Muscle layer of colon (tissue), 2 donors: ENCODE data around the gene CYFIP1.

Source experiments
- H3K27ac ChIP-seq: one replicate; pipeline ENCODE4 v1.7.0; 2013; ENCODE audit warnings: low read depth, mild to moderate bottlenecking, low read length, moderate library complexity
- H3K27me3 ChIP-seq, 2 donors: one replicate each; pipeline ENCODE4 v1.7.0; 2013; ENCODE audit warnings: low read length in 2 of 2, mild to moderate bottlenecking in 2 of 2; ENCODE audit not compliant: insufficient read depth in 2 of 2, control insufficient read depth in 1 of 2
- H3K36me3 ChIP-seq: one replicate; pipeline ENCODE4 v1.7.0; 2013; ENCODE audit warnings: mild to moderate bottlenecking, low read length; ENCODE audit not compliant: insufficient read depth
- H3K4me1 ChIP-seq: one replicate; pipeline ENCODE4 v1.7.0; 2013; ENCODE audit warnings: mild to moderate bottlenecking, low read length; ENCODE audit not compliant: insufficient read depth
- H3K4me3 ChIP-seq, 2 donors: one replicate each; pipeline ENCODE4 v1.7.0; 2013; ENCODE audit warnings: low read length in 2 of 2, low read depth in 1 of 2, mild to moderate bottlenecking in 1 of 2, moderate library complexity in 1 of 2
- H3K9ac ChIP-seq: one replicate; pipeline ENCODE4 v1.7.0; 2013; ENCODE audit warnings: low read length
- H3K9me3 ChIP-seq: one replicate; pipeline ENCODE4 v1.7.0; 2013; ENCODE audit warnings: mild to moderate bottlenecking, low read length
- donor health status: abdominal sarcoma.
- donor health status: Adenocarcinoma of cecum.

Gene CYFIP1

DNA sequence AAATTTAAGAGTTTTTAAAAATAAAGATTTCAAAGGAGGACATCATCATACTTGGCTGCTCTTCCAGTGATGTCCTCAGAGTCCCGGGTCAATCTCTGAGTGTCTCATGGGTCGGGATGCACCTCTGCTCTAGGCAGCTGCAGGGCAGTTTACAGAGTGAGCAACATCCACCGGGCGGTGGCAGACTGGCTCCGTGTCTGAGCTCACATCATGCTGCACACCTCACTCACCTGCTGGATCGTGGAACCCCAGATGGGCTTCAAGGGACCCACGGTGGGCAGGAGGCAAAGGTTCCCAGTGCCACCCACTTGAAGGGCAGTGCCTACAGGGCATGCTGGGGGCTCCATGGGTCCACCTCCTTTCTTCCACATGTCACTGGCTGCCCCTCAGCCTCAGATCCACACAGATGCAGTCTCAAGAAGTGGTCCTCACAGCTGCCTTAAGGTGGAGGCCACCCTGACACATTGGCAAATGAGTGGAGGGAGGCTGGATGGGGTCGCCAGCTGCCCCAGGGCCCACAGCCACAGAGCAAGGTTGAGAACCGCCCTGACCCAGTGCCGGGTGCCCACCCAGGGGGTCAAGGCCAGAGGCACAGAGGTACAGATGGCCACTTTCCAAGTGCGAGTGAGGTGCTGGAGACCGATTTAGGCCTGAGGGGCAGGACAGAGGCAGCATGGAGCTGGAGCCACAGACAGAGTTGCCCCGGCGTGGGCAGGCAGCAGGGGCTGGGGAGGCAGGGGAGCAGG, 25.2 kb downstream of the CYFIP1 start:
- no peak overlapping the region for H3K4me3 ChIP-seq
- peaks cover 33% of the 10 kb centered on the region for H3K4me1 ChIP-seq
- H3K27me3 ChIP-seq = no peaks in the 10 kb centered on the region
- no peak overlapping the region for H3K27ac ChIP-seq
- H3K9me3 ChIP-seq = no peaks in the 10 kb centered on the region
- H3K36me3 ChIP-seq = no peaks in the 10 kb centered on the region
- H3K9ac ChIP-seq = no peak overlapping the region

DNA sequence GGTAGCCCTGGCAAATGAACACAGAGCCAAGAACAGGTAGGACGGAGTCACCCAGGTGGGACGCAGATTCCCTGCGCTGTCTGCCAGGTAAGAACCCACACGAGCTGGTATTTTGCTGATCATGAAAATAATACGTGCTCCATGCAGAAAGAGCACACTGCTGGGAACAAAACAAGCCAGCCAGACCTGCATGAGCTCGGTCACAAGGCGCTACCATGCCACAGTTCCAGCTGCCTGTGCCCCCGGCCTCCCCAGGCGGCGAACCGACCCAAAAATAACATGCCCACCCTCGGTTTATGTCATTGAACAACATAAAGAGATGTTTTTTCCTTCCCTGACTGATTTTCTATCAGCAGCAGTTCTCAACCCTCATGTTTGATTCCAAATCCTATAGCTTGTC, 25.8 kb downstream of the CYFIP1 start:
- Histone ChIP-seq H3K4me1 (peaks cover 29% of the 10 kb centered on the region), H3K36me3 (no peaks in the 10 kb centered on the region), H3K27ac (no peak overlapping the region), H3K27me3 (no peaks in the 10 kb centered on the region), H3K4me3 (no peak overlapping the region), H3K9me3 (no peaks in the 10 kb centered on the region), H3K9ac (no peak overlapping the region)

DNA sequence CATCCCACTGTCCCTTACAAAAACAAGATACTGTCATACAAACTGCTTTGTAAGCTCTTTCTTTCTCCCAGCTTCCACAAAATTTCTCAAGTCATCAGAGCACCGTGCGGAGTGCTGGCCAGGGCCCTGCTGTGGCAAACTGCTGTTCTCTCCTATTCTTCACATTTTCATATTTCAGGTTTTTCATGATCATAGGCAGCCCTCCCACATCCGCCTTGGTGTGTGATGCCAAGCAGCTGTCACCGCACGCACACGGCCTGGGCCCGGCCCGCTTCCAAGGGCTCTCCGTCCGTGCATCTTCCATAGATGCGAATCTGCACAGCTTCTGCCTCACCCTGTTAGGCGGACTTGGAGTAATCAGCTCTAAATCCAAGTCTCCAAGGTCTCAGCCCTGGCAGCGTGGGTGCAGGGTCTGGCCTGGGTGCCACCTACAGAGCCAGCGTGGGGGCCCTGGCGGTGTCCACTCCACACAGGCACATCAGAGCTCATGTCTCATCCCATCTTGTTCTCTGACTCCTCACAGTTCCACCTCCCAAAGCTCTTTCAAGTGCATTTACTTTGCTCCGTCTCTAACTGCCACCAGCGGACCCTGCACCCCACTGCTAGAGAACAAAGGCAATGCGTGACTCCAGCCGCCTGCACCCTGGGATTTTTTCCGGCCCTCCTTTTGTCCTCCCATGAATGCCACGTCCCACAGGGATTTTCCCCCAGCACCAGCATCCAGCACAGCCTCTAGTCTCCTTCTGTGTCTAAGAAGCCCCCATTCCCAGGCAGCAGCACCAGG, 27.2 kb downstream of the CYFIP1 start:
- H3K9ac ChIP-seq = no peak overlapping the region
- peaks cover 37% of the 10 kb centered on the region for H3K4me1 ChIP-seq
- H3K4me3 ChIP-seq = no peak overlapping the region
- no peaks in the 10 kb centered on the region for H3K36me3 ChIP-seq
- H3K27ac ChIP-seq = peak overlapping the region; percentile 42
- H3K27me3 ChIP-seq = no peaks in the 10 kb centered on the region
- H3K9me3 ChIP-seq = no peaks in the 10 kb centered on the region

DNA sequence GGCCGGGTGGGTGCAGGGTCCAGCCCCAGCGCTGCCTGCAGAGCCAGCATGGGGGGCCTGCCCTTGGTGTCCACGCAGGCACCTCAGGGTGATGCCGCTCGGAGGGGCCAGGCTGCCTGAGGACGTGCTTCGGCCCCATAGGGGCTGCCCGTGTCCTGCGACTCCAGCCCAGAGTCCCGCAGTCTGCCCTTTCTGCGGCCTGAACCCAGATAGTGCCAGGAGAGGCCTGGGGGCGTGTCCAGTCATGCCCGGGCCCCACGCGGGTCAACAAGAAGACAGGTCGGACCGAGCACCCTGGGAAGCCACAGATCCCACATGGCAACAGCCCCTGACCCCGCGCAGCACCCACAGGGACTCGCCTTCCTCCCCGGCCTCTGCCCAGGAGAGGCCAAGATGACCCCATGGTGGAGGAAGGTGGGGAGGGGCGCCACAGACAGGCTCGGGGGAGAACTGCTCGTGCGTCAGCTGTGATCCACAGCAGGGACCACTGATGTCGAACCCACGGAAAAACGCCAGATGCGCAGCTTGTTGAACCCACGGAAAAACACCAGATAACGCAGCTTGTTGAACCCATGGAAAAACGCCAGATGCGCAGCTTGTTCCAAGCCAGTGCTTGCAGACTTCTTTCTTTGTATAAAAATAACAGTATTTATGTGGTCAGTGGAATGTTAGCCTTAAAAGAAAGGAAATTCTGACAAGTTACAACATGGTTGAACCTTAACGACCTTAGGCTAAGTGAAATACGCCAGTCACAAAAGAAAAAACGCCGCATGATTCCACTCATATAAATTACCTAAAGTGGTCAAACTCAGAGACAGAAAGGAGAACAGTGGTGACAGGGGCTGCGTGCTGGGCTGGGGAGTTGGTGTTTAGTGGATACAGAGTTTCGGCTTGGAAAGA, 28.5 kb downstream of the CYFIP1 start:
- Histone ChIP-seq H3K4me3 (no peak overlapping the region), H3K27ac (peak overlapping the region; percentile 79), H3K27me3 (no peaks in the 10 kb centered on the region), H3K9me3 (no peaks in the 10 kb centered on the region), H3K4me1 (peaks cover 36% of the 10 kb centered on the region), H3K36me3 (no peaks in the 10 kb centered on the region), H3K9ac (no peak overlapping the region)

DNA sequence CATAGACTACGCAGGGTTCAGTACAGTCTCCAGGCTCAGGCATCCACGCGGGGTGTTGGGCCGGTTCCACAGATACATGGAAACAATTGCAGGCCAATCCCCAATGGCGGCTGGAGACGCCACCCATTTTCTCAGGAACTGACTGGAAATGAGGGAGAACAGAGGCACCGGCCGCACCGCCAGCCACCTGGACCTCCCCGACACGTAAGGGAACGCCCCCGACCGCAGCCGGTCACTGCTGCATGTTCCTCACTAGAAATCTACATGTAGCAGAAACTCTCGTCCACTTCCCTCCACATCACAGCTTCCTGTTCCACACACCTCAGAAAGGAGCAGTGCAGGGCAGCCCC, 29.2 kb downstream of the CYFIP1 start:
- H3K4me3 ChIP-seq = no peak overlapping the region
- H3K36me3 ChIP-seq = no peaks in the 10 kb centered on the region
- no peaks in the 10 kb centered on the region for H3K9me3 ChIP-seq
- H3K27ac ChIP-seq = peak overlapping the region; percentile 79
- peaks cover 30% of the 10 kb centered on the region for H3K4me1 ChIP-seq
- H3K27me3 ChIP-seq = no peaks in the 10 kb centered on the region
- no peak overlapping the region for H3K9ac ChIP-seq

DNA sequence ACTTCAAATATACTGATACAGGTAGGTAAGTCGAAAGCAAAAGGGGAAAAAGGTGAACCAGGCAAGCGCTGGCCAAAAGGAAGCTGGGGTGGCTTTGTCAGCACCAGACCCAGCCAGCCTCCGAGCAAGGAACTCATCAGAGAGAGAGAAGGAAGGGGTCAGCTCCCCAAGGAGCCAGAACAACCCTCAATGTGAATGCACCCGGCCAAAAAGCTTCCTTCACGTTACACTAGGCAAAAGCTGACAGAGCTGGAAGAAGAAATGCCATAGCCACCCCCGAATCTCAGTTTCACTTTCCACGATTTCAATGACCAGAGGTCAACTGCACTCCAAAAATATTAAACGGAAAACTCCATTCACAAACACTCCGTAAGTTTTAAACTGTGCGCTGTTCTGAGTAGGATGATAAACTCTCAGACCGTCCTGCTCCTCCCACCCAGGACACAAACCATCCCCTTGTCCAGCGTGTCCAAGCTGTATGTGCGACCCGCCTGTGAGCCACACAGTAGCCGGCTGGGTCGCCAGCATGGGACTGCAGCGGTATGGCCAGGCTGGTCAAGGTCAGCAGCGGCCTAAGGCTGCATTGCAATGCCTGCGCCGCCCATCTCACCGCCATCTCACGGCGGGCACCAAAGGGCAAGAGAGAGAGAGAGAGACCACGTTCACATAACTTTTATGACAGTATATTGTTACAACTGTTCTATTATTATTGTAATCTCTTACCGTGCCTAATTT, 29.7 kb downstream of the CYFIP1 start:
- Histone ChIP-seq H3K9ac (no peak overlapping the region), H3K27me3 (no peaks in the 10 kb centered on the region), H3K36me3 (no peaks in the 10 kb centered on the region), H3K4me1 (peaks cover 24% of the 10 kb centered on the region), H3K9me3 (no peaks in the 10 kb centered on the region), H3K4me3 (no peak overlapping the region), H3K27ac (no peak overlapping the region)

DNA sequence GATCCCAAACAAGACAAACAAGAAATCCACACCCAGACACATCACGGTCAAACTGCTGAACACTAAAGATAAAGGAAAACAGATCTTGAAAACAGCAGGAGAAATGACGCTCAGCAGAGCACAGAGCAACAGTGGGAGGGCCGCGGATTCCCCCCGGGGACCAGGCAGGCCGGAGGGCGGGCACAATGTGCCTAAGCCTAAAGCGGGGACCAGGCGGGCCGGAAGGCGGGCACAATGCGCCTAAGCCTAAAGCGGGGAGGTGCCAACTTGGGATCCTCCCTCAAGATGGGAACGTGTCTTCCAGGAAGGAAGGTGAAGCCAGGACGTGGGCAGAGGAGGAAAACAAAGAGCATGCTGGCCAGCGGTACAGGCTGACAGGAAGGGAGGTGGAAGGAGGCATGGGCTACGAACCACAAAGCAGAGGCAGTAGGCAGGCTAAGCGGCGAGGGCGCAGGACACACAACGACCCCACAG, 31.1 kb downstream of the CYFIP1 start:
- Histone ChIP-seq H3K4me1 (peaks cover 32% of the 10 kb centered on the region), H3K27me3 (no peaks in the 10 kb centered on the region), H3K9ac (no peak overlapping the region), H3K27ac (peak overlapping the region; percentile 58), H3K4me3 (peak overlapping the region in 1 of 2 donors; percentile 37), H3K36me3 (peaks cover 6% of the 10 kb centered on the region), H3K9me3 (no peaks in the 10 kb centered on the region)

DNA sequence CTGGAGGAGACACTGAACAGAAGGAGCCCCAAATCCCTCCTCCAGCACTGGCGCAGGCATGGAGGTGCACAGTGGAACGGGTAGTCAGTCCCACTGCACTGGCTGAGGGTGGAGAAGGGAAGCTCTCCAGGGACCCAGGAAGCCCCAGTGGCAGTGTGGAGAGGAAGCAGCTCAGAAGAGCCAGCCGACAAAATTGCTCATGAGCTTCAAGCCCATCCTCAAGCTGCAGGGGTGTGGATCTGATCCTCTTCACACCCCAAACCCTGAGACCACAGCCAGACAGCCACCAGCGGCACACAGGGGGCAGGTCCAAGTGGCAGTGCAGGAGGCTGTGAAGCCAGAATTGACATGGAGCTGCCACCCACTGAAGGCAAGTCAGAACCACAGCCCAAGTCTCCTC, 32.1 kb downstream of the CYFIP1 start:
- H3K4me1 ChIP-seq = peaks cover 35% of the 10 kb centered on the region

DNA sequence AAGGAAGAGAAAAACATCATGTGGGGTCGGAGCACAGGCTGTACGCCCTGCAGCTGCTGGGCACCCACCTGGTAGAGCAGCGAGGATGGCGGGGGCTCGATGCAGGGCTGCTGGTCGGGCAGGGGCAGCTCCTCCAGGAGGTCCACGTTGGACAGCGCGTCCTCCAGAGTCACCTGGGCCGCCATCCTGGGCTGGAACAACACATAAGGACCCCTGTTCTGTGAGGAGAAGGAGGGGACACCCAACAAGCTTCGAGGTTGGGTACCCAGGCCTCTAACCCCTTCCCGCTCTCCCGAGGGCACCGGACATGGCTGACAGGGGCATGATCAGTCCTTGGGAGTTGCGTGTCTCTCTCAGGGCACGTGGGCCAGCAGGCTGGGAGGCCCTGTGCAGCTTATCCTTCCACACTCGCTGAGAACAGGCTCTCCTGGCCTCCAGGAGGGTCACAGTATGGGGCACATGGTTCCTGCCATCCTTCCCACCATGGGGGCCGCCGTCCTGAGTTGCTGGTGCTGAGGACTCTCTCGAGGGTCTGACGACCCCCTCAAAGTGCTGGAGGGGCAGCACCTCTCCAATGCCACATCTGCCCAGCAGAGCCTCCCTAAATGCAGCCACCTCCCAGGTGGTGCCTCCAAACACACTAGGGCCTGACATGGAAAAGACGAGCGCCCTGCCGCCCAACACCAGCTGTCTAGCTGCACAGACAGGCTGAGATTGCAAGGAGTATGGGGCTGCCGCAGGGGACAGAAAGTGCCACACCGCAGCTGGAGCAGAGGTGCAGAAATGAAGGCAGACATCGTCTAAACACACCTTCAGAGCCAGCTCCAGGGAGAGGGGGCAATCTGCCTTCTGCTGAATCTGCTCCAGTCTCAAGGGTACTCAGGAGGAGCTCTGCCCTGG, 32.8 kb downstream of the CYFIP1 start:
- Histone ChIP-seq H3K36me3 (peaks cover 18% of the 10 kb centered on the region), H3K27ac (no peak overlapping the region), H3K4me3 (no peak overlapping the region), H3K9me3 (no peaks in the 10 kb centered on the region), H3K9ac (no peak overlapping the region), H3K4me1 (peaks cover 35% of the 10 kb centered on the region), H3K27me3 (no peaks in the 10 kb centered on the region)

More for the DNA sequence above, 32.1 kb downstream of the CYFIP1 start:
- Histone ChIP-seq H3K27me3 (no peaks in the 10 kb centered on the region), H3K27ac (peak overlapping the region; percentile 66), H3K4me3 (no peak overlapping the region), H3K36me3 (peaks cover 12% of the 10 kb centered on the region), H3K9ac (no peak overlapping the region), H3K9me3 (no peaks in the 10 kb centered on the region)

DNA sequence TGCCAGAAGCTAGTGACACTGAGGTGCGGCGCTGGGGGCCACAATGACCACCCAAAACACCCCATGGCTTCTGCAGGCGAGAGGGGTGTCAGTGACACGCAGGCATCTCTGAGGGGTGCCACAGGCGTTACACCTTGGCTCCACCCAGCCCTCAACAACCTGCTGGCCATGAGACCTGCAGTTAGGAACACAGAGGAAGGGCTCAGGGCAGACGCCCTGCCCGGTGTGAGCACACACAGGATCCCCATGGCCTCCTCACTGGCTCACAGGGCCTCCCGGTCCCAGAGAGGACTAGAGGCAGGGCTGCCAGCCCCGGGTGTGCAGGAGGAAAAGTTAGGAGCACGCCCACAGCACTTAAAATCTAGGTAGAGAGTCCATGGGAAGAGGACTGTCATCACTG, 35.1 kb downstream of the CYFIP1 start:
- peak overlapping the region; percentile 37 for H3K27ac ChIP-seq
- H3K36me3 ChIP-seq = peaks cover 28% of the 10 kb centered on the region
- no peak overlapping the region for H3K9ac ChIP-seq

More for the DNA sequence above, 35.1 kb downstream of the CYFIP1 start:
- Histone ChIP-seq H3K27me3 (no peaks in the 10 kb centered on the region), H3K4me3 (no peak overlapping the region), H3K9me3 (no peaks in the 10 kb centered on the region), H3K4me1 (peaks cover 24% of the 10 kb centered on the region)
